Suprapubic skin (tissue), 4 donors: ENCODE measurements around the gene ALPG.

Source experiments
- CTCF ChIP-seq, 2 donors: fragments of 200-600 bp in 1 of 2; fragments of 450-650 bp in 1 of 2; sonication (generic) in 1 of 2; IDR thresholded peaks; one replicate each; pipeline ENCODE4 v1.5.1; 2016 to 2019; ENCODE audit warnings: antibody characterized with exemption in 2 of 2, mild to moderate bottlenecking in 1 of 2, moderate library complexity in 1 of 2
- EP300 ChIP-seq: sonication (generic); formaldehyde crosslinking; IDR thresholded peaks from one replicate; pipeline ENCODE4 v1.6.1; 2017; ENCODE audit warnings: antibody characterized with exemption
- POLR2A ChIP-seq, 2 donors: fragments of 450-650 bp; IDR thresholded peaks; one replicate each; pipeline ENCODE4 v1.6.1; 2017; ENCODE audit warnings: antibody characterized with exemption in 2 of 2, mild to moderate bottlenecking in 2 of 2, moderate library complexity in 2 of 2
- POLR2AphosphoS5 ChIP-seq, 3 donors: sonication (generic); formaldehyde crosslinking; IDR thresholded peaks; one replicate each; pipeline ENCODE4 v1.6.1; 2017; ENCODE audit warnings: antibody characterized with exemption in 3 of 3

GRCh38 chr2:232376713-232377112 is 29.9 kb upstream of the ALPG start:
- TF ChIP-seq EP300 (no peak), POLR2AphosphoS5 (IDR thresholded peaks at IDR 0.05) (no peak), CTCF (IDR thresholded peaks at IDR 0.05) (no peak), POLR2A (IDR thresholded peaks at IDR 0.05) (no peak)
